GM04504 (cell line): ENCODE results near the gene SINHCAF.

Experiments used
- DNase-seq: peaks from one replicate; pipeline ENCODE4 v3.0.0-alpha.2; 2012; ENCODE audit warnings: low read depth

Gene SINHCAF

GRCh38 chr12:31232361-31232965 is 93.5 kb downstream of the SINHCAF start:
- DNase-seq = no peak

- DNase-seq = no peak
These were observed 94.2 kb downstream of the SINHCAF start for GRCh38 chr12:31231611-31232360.
